Stimulated activated CD8-positive, alpha-beta memory T cell treated with anti-CD3 and anti-CD28 coated beads, Interleukin-7, amount 100 ng/mL, for 1 hour (primary cell): Measurements from ENCODE around the gene VASH2.
A peak's percentile ranks its signal among the peaks of the same experiment; 100 is the strongest.
"Not testable (repeated sequence)": the region's sequence is repeated elsewhere in the genome, so short reads cannot be mapped to it uniquely, and the experiment has no call there.

ENCODE experiments used
- DNase-seq, 2 donors: peaks; one replicate each; pipeline ENCODE4 v3.0.0-alpha.2; 2020; ENCODE audit warnings: low read depth in 2 of 2

VASH2 gene

DNA sequence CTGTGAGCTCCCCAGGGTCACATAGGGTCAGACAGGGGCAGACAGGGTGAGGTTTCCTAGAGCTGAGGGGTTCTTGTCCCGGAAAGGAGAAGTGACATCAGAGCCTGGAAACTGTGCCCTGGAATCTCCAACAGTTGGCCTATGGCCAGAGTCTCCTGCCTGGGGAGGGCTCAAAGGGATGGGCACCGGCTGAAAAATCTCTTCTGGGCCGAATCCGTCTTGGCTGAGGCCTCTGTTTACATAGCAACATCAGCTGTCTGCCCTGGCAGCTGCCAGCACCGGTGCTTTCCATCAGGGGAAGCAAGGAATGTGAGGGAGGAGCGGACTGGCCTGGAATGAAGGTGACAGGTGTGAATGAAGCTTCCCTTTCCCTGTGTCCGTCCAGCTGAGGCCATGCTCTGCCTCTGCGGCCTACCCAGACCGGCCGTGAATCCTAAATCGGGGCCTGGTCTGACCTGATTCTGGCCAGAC is 30.7 kb downstream of the VASH2 start:
- DNase-seq = no peak

DNA sequence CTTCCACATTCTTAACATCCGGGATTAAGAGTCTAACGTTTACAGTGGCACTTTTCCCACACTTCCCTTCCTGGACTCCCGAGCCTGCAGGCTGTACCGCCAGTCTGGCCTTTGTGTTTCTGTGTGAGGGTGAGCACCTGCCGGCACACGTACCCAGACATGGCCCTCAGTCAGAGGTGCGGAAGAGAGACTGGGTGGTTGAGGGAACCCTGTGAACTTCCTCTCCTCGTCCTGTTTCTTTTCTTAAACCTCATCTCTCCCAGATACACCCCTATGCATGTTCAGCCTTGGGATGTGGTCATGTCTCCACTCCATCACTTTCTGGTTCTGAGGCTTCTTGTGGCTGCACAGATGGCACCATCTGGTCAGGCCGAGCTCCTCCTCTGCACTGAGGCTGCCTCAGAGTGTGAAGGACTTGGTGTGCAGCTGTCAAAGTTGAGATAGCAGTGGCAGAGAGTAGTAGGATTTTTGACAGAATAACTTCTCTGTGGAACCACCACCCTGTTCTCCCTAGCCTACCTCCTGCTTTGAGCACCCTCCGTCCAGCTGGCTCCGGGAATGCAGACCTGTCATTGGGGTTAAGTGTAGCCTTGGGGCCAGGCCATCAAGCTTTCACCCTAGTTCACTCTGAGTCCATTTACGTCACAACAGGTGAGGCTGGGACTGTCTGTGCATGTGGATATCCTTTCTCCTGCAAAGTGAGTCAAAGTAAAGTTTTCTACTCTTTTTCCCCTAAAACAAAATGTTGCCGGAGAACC is 31.4 kb downstream of the VASH2 start:
- no peak for DNase-seq

DNA sequence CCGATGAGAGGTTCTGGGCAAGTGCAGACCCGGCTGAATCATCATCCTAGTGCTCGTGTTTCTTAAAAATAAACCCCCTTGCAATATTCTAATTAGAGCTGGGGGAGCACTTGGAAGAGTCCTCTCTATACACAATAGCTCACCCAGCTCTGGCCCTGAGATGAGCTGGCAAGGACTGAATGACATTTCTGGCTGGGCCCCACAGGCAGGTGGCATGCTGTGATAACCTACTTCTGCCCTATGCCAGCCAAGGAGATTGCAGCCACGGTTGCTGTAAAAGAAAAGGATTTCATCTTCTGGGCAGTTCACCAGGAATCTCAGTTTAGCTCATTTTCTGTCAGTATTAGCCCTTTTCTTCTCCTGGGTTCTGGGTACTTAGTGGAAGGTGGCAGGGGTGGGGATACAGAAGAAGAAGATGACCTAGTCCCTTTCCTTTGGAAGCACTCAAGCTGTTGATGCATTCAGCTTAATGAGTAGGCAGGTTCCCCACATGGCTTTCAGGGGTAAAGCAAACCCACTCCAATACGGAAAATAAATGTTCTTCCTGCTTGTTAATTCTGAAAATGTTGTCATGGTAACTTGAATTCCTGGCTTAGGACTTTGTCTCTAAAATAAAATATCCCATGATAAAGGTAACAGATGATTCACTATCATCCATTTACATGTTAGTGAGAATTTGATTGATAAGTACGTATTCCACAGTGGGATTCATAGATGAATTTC is 32.2 kb downstream of the VASH2 start:
- DNase-seq = no peak

DNA sequence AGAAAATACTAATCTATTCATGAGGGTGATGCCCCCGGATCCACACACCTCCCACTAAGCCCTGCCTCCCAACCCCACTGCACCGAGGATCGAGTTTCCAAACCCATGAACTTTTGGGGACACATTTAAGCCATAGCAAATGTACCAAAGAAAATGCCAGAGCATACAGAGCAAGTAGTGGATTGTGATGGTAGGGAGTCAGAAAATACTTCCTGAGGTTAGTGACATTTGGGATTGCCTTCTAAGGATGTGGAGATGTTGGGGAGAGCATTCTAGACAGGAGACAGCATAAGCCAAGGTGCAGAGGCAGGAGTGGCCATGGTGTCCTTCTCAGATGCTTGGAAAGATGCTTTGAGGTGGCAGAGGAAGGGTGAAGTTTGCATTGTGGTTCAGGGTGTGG is 33.1 kb downstream of the VASH2 start:
- no peak for DNase-seq

DNA sequence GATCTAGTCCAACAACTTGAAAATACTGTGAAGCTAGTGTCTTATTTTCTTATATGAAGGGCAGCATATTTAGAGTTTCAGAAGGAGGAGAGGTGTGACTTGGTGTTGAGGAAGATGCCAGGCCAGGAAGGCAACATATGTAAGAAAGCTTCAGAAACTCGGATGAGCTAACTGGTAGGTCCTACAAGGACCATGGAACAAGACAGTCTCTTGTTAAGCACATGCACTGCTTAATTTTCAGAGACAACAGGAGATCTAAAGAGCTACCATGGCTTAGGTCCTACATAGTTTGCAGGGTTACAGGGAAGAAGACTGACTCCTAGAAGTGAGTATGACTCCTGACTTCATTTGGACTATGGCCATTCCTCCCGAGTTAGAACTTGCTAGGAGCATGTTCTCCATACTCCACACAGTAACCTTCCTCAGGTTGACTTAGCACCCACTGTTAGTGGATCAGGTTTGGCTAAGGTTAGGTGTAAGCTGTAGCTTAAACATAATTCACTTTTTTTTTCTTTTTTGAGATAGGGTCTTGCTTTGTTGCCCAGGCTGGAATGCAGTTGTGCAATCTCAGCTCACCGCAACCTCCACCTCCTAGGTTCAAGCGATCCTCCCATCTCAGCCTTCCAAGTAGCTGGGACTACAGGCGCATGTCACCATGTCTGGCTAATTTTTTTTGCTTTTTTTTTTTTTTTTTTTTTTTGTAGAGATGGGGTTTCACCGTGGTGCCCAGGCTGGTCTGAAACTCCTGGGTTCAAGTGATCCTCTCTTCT is 34.4 kb downstream of the VASH2 start:
- DNase-seq = no peak

DNA sequence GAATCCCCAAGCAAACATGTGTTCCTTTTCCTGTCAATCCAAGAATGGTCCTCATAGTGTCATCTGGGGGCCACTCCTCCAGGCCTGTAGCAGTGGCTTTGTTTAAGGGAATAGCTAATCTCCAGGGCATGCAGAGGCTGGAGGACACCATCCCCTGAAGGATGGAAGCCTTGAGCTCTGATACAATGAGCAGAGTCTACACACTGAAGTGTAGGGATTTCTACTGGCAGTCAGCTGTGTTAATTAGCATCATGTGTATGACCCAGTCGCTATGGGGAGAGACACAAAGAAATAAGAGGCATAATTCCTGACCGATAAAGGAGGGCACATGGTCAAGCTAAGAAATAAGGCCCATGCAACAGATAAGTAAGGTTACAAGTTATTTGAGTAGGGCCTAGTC is 36.2 kb downstream of the VASH2 start:
- no peak for DNase-seq

DNA sequence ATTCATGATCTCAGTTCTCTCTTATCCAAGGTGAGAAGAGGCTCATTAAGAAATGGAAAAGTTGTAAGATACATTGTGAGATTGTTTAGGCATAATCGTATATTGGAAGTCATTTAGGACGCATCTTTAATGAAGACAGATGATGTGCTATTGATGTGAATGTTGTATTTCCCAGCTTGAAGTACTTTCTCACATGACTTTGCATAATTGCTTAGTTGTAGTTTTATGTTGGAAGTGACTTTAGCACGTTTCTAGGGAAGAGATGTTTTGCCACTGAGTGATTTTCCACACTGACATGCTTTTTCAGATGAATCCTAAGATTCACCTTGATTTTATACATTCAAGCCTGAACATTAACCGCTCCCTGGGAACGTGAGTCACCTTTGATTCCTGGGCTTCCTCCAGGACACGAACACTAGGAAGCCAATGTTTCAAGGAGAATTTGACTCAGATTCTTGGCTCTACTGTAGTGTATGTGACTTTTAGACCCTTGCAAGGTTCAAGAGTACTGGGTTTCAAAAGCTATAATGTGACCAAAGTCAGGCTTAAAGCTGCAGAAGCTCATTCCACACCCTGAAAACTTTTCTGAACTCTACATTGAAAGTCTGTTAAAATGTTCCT is 37.5 kb downstream of the VASH2 start:
- no peak for DNase-seq

DNA sequence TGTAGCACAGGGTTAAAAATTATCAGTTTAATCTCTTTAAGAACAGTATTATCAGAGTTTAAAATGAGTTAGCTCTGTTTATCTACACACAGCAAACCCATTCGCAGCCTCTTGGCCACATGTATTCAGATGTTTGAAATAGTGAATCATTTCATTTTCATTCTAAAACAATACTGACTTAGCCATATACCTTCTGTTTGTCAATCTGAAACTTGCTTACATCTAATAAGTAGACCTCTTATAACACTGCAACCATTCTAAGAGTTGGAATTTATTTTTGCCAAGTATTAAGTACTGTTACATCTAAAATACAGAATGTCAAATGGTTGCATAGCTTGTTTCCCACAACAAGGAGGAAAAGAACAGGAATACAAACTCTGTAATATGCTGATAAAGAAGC is 39.9 kb downstream of the VASH2 start:
- no peak for DNase-seq

DNA sequence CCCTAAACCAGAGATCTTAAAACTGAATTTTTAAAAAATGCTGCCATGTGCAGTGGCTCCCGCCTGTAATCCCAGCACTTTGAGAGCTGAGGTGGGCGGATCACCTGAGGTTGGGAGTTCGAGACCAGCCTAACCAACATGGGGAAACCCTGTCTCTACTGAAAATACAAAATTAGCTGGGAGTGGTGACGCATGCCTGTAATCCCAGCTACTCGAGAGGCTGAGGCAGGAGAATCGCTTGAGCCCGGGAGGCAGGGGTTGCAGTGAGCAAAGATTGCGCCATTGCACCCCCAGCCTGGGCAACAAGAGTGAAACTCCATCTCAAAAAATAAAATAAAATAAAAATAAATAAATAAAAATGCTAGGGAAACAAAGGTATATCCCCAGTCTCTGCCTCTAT is 43.6 kb downstream of the VASH2 start:
- DNase-seq = not testable (repeated sequence)

DNA sequence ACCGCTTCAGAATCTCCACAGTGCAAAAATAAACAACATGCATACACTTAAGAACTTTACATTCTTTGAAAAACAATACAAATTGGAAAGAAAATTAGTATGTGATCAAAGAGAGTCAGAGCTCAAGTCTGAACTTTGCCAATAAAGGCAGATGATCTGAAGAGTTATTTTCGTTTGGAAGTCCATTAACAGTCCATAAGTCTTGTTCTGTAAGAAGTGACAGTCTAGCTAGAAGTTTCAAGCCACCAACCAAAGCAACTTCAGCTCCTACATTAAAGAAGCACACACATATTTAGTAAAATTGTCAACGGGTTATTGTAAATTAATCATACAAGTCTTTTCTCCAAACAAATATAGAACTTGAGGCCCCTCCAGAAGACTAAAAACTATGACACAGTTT is 44.6 kb downstream of the VASH2 start:
- DNase-seq = no peak

DNA sequence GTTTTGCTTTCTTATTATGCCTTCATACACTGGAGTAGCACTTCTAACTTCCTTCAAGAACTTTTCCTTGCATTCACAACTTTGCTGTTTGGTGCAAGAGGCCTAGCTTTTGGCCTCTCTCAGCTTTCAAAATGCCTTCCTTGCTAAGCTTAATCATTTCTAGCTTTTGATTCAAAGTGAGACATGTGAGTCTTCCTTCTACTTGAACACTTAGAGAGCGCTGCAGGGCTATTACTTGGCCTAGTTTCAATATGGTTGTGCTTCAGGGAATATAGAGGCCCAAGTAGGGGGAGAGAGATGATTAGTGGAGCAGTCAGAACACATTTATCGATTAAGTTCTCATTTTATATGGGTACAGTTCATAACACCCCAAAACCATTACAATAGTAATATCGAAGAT is 52.9 kb downstream of the VASH2 start:
- no peak for DNase-seq

DNA sequence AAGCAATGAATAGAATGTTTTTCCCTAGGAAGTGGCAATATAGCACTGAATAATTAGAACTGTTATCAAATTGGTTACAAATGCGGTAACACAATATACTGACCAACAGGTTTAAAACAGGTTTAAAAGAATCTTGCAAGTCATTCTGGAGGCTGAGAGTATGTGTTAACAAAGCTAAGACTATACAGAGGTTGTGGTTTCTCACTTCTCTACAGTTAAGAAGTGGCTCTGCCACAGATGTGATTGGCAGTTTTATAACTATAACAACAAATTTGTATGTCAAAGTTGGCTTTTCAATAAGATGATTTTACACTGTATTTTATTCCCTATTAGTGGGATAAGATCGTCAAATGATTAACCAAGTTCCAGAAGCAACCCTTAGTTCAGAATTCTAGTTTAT is 58.2 kb downstream of the VASH2 start:
- no peak for DNase-seq

DNA sequence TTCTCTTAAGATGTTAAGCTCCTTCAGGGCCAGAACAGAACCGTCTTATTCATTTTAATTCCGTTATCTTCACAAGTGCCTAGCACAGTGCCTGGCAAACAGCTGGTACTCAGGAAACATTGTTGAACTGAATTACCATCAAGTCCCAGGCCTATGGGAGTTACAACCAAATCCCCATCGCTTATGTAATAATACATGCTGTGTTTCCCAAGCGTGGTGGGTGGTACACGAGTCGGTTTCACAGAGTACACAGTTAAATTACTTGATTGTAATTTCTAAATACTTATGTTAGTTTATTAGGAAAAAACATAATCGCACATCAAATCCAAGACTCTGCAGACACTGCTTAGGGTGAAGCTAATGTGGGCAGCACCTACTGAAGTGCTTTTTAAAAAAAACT is 64.3 kb downstream of the VASH2 start:
- DNase-seq = no peak

DNA sequence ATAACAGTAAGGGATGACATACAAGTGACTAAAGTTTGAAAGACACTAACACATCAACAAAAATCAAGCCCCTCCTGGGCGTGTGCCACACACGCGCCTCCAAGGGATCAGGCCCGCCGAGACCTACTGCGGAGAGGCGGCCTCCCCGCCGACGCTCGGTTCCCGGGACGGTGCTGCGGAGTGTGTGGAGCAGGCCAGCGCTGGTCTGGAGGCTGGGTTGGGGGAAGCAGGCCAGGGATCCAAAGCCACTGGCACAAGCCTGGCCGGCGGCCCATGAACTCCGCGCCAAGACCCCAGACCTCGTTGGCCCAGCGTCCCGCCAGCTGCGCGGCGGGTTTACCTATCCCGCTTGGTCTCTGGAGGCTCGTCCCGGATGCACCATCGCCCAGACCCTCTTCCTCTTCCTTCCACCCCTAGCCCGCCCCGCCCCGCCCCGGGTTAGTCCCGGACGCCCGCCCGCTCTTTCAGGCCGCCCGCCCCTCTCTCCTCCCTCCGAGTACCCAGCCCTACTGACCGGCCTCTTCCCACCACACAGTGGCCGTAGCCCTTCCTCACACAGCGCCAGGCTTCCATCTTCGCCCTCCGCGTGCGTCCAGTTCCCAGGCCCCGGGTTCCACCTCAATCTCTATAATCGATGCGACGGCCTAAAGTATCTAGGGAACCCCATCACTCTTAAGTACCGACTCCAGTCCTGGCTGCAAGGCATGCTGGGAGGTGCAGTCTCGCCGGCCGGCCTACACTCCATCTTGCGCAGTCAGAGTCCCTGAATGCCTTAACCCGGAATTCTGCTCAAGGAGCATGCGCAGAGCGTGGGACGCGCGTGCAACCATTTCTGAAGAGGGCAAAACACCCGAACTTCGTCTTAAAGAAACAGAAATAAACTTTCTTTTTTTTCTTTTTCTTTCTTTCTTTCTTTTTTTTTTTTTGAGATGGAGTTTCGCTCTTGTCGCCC is 65.0 kb downstream of the VASH2 start, which contains the start of gene ANGEL2:
Gene ANGEL2, minus strand, starts transcription at position 769 of the 952 bp plus-strand sequence. Its CDS starts 196 bp downstream, at position 573.
- DNase-seq = peak; percentile 85 to 91

DNA sequence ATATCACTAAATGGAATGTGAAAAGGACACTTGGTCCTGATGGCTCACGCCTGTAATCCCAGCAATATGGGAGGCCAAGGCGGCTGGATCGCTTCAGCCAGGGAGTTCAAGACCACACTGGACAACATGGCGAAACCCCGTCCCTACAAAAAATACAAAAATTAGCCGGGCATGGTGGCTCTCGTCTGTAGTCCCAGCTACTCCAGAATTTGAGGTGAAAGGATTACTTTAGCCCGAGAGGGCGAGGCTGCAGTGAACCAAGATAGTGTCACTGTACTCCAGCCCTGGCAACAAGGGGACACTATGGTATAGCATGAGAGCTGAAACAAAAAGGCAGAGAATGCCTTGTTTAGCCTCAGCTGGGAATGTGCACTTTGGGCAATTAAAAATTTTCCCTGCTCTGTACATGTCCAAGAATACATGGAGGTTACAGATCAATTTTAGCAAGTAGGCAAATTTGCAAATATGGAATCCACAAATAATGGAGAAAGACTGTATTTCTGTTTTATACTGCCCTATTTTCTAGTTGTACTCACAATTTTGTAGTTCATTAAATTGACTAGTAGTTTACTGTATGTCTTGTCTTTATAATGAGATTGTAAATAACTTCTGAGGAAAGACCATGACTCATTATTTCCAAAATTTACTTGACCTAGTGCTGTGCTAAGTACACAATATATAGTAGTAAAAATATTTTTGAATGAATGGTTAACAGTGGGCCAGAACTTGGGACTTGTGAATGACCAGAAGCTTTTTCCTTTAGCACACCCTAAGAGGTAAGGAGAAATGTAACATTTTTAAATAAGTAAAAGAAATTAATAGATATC is 67.3 kb downstream of the VASH2 start:
- DNase-seq = no peak

DNA sequence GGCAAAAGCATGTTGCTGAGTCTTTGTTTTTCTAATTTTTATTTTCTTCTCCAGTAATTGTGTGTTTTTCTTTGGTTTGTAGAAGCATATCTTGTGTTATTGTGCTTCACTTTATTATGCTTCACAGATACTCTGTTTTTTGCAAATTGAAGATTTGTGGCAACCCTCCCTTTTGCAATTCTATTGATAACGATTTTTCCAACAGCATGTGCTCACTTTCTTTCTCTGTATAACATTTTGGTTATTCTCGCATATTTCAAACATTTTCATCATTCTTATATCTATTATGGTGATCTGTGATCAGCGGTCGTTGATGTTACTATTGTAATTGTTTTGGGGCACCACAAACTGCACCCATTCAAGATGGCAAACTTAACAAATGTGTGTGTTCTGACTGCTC is 69.1 kb downstream of the VASH2 start:
- DNase-seq = no peak

DNA sequence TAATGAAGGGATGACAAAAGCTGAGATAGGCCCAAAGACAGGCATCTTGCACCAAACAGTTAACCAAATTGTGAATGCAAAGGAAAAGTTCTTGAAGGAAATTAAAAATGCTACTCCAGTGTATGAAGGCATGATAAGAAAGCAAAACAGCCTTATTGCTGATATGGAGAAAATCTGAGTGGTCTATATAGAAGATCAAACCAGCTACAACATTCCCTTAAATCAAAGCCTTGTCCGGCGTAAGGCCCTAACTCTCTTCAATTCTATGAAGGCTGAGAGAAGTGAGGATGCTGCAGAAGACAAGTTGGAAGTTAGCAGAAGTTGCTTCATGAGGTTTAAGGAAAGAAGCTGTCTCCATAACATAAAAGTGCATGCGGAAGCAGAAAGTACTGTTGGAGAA is 69.7 kb downstream of the VASH2 start:
- DNase-seq = no peak

DNA sequence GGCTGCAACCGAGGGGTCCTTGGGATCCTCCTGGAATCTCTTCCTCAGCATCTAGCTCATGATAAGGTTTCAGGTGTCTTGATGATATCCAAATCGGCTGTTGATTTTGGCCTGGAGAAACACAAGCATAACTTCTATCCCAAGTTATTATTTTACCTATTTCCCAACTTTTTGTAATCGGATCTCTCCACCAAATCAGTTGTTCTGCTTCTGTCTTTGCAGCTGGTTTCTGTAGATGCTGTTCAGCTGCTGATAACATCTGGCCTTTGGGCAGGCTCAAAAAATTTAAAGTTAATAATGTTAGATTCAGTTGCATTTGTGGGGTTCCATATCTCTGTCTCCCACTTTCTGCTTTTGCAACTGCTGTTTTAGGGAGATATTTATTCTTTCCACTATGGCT is 76.7 kb downstream of the VASH2 start:
- DNase-seq = not testable (repeated sequence)

DNA sequence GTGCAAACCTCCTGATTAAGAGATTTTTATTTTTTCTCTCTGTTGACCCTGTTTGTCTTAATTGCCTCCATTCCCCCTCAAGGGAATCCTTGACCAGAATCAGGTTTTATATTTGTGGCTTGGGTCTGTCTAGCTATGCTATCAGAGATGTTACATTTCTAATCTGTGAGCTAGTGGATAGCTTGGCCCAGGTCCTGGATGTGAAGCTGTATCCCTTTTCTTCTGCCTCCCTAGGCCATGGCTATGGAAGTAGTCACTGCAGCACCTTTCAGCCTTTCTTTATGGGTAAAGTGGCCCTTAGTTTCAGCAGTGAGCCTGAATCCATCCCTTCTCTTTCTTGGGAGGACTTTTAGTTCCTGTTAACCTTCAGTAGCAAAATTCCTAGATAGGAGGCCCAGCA is 82.3 kb downstream of the VASH2 start:
- no peak for DNase-seq

DNA sequence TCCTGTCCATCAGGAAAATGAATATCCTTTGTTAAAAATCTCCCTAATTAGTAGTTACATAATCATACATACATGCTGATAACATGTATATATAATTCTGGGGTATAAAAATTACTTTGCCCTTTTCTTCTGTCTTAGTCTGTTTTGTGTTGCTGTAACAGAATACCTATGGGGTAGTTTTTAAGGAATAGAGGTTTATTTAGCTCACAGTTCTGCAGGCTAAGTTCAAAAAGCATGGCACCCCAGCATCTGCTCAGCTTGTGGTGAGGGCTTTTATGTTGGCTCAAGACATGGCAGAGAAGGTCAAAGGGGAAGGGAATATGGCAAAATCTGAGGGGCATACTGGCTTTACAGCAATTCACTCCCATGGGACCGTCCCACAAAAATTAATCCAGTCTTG is 84.4 kb downstream of the VASH2 start:
- no peak for DNase-seq
